GM12872 (cell line): ENCODE data around the gene EME1.

ENCODE experiments used
- CTCF ChIP-seq: IDR thresholded peaks from 3 replicates; pipeline ENCODE4 v1.5.1; 2011; ENCODE audit warnings: low read depth, mild to moderate bottlenecking, low read length, moderate library complexity; ENCODE audit not compliant: insufficient read depth

EME1 gene

GRCh38 chr17:50381260-50381815 is 8.3 kb downstream of the EME1 start:
- TF ChIP-seq CTCF: no peak

- no peak for TF ChIP-seq CTCF
Observed at GRCh38 chr17:50381920-50382319, 8.9 kb downstream of the EME1 start.

- TF ChIP-seq CTCF: no peak
Observed at GRCh38 chr17:50382931-50383330, 9.9 kb downstream of the EME1 start.

GRCh38 chr17:50386510-50386909 is 13.5 kb downstream of the EME1 start:
- TF ChIP-seq CTCF: no peak

GRCh38 chr17:50388728-50389127 is 15.7 kb downstream of the EME1 start:
- TF ChIP-seq CTCF: no peak

GRCh38 chr17:50389534-50389933 is 16.5 kb downstream of the EME1 start:
- TF ChIP-seq CTCF: no peak

- no peak for TF ChIP-seq CTCF
Observed at GRCh38 chr17:50392621-50393020, 19.6 kb downstream of the EME1 start.
